Fibroblast of peridontal ligament (primary cell): ENCODE results near the gene MAP3K7CL.
"Not testable (repeated sequence)": the region's sequence is repeated elsewhere in the genome, so short reads cannot be mapped to it uniquely, and the experiment has no call there.

Source experiments
- DNase-seq: peaks from one replicate; pipeline ENCODE4 v3.0.0-alpha.2; 2010; ENCODE audit errors: extremely low read depth

Gene MAP3K7CL

GRCh38 chr21:29167481-29167880 lies 37.0 kb downstream of the MAP3K7CL start:
- DNase-seq = not testable (repeated sequence)

GRCh38 chr21:29168891-29169315 lies 38.5 kb downstream of the MAP3K7CL start:
- DNase-seq = no peak

GRCh38 chr21:29170944-29171343 lies 40.5 kb downstream of the MAP3K7CL start:
- DNase-seq = peak; percentile 18

- no peak for DNase-seq
Observed at GRCh38 chr21:29172282-29172681, 41.8 kb downstream of the MAP3K7CL start.

- peak; percentile 52 for DNase-seq
Observed at GRCh38 chr21:29174607-29175013, 44.2 kb downstream of the MAP3K7CL start.

- peak; percentile 66 for DNase-seq
Observed at GRCh38 chr21:29175408-29176134, 45.1 kb downstream of the MAP3K7CL start.

- DNase-seq = no peak
Observed at GRCh38 chr21:29176471-29177120, 46.2 kb downstream of the MAP3K7CL start.

- no peak for DNase-seq
Observed at GRCh38 chr21:29177800-29178199, 47.4 kb downstream of the MAP3K7CL start.

GRCh38 chr21:29178926-29179325 lies 48.5 kb downstream of the MAP3K7CL start:
- no peak for DNase-seq

GRCh38 chr21:29179503-29179902 lies 49.1 kb downstream of the MAP3K7CL start:
- no peak for DNase-seq

- peak; percentile 94 for DNase-seq
Observed at GRCh38 chr21:29181799-29182470, 51.5 kb downstream of the MAP3K7CL start.

- DNase-seq = no peak
Observed at GRCh38 chr21:29182691-29183092, 52.2 kb downstream of the MAP3K7CL start.

- DNase-seq = no peak
Observed at GRCh38 chr21:29184037-29184436, 53.6 kb downstream of the MAP3K7CL start.

- DNase-seq = peak; percentile 45
Observed at GRCh38 chr21:29185172-29185571, 54.7 kb downstream of the MAP3K7CL start.

GRCh38 chr21:29185633-29186032 lies 55.2 kb downstream of the MAP3K7CL start:
- DNase-seq = no peak

- DNase-seq = peak; percentile 21
Observed at GRCh38 chr21:29186246-29186645, 55.8 kb downstream of the MAP3K7CL start.

GRCh38 chr21:29187944-29188343 lies 57.5 kb downstream of the MAP3K7CL start:
- peak; percentile 93 for DNase-seq

GRCh38 chr21:29189353-29189752 lies 58.9 kb downstream of the MAP3K7CL start:
- DNase-seq = no peak

GRCh38 chr21:29190923-29191331 lies 60.5 kb downstream of the MAP3K7CL start:
- DNase-seq = peak; percentile 86

- DNase-seq = peak; percentile 43
Observed at GRCh38 chr21:29193072-29193471, 62.6 kb downstream of the MAP3K7CL start.

- no peak for DNase-seq
Observed at GRCh38 chr21:29193901-29194300, 63.5 kb downstream of the MAP3K7CL start.

GRCh38 chr21:29194342-29194741 lies 63.9 kb downstream of the MAP3K7CL start:
- DNase-seq = no peak

GRCh38 chr21:29194847-29195246 lies 64.4 kb downstream of the MAP3K7CL start:
- DNase-seq = no peak
